Esophagus (tissue), 2 donors: ENCODE data around the gene ACBD6. TPM values are rescaled to one million over a fixed set of nuclear protein-coding genes. Genes with fewer than 3 reads are reported as not detected.

ENCODE experiments used
- H3K27ac ChIP-seq, 2 donors: one replicate each; pipeline ENCODE4 v1.5.1; 2013; ENCODE audit warnings: low read depth in 2 of 2, mild to moderate bottlenecking in 2 of 2, inconsistent platforms in 1 of 2, low read length in 1 of 2, moderate library complexity in 1 of 2
- H3K27me3 ChIP-seq, 2 donors: one replicate each; pipeline ENCODE4 v1.6.1; 2013; ENCODE audit warnings: low read length in 2 of 2, control low read depth in 1 of 2, mild to moderate bottlenecking in 1 of 2; ENCODE audit not compliant: insufficient read depth in 2 of 2, control insufficient read depth in 1 of 2
- H3K36me3 ChIP-seq, 2 donors: one replicate each; pipeline ENCODE4 v1.6.1; 2013; ENCODE audit warnings: low read length in 1 of 2; ENCODE audit not compliant: control insufficient read depth in 2 of 2, insufficient read depth in 2 of 2
- H3K4me1 ChIP-seq, 2 donors: one replicate each; pipeline ENCODE4 v1.6.1; 2013; ENCODE audit warnings: low read length in 1 of 2; ENCODE audit not compliant: control insufficient read depth in 2 of 2, insufficient read depth in 2 of 2
- H3K4me3 ChIP-seq, 2 donors: one replicate each; pipeline ENCODE4 v1.5.1; 2013; ENCODE audit warnings: low read length in 2 of 2, mild to moderate bottlenecking in 2 of 2, low read depth in 1 of 2, moderate library complexity in 1 of 2
- H3K9me3 ChIP-seq, 2 donors: one replicate each; pipeline ENCODE4 v1.6.1; 2013; ENCODE audit warnings: mild to moderate bottlenecking in 2 of 2, low read depth in 1 of 2, low read length in 1 of 2, moderate library complexity in 1 of 2; ENCODE audit not compliant: control insufficient read depth in 2 of 2, insufficient read depth in 1 of 2
- WGBS, 2 donors: extraction: QIAGEN DNeasy Blood & Tissue Kit; methylation state at CpG; one replicate each; pipeline ENCODE4 v1.1.7; 2013; 5-methylcytosine and 5-hydroxymethylcytosine counted together
- polyA plus RNA-seq, 2 donors: library from polyadenylated mRNA; stranded (reverse); fragments of 200-250 nt; gene quantifications; one replicate each; pipeline ENCODE4 v1.2.3, GENCODE V29; 2013
- donor health status: healthy with polysubstance abuse.
- donor health status: Bipolar disorder and iron deficiency.

Gene ACBD6
- polyA plus RNA-seq, 2 donors = 20.4 to 23.0 TPM

DNA sequence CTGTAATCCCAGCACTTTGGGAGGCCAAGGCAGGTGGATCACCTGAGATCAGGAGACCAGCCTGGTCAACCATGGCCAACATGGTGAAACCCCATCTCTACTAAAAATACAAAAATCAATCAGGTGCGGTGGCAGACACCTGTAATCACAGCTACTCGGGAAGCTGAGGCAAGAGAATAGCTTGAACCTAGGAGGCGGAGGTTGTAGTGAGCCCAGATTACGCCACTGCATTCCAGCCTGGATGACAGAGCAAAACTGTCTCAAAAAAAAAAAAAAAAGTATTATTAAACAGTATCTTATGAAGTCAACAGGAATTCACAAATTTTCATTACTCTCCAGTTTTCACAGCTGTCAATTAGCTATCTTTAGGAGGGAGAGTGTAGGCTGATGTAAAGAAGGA is 3.8 kb downstream of the ACBD6 start:
- no peaks in the 10 kb centered on the region for H3K27me3 ChIP-seq
- H3K4me3 ChIP-seq = no peak overlapping the region
- no peak overlapping the region for H3K27ac ChIP-seq
- no peaks in the 10 kb centered on the region for H3K4me1 ChIP-seq
- no peaks in the 10 kb centered on the region for H3K9me3 ChIP-seq
- 92 to 97% methylated on average over 4 of the region's 4 CpGs for WGBS, 2 donors
- no peaks in the 10 kb centered on the region for H3K36me3 ChIP-seq

DNA sequence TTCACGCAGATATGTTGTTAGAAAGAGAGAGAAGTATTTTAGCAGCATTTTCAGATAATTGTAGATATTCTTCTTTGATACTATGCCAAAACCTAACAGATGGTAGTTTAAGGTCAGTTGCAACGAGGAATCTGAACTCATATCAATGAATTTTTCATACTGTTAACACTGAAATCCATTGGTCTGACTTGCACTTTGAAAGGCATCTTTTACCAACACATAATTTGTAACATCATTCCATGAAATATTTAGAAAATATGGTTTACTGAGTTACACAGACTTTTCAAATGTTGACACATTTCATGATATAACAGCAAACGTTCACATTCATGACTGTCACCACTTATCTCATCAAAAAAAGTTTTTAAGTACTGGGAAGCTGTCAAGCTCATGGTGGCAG is 4.6 kb downstream of the ACBD6 start:
- no peaks in the 10 kb centered on the region for H3K27me3 ChIP-seq
- no peaks in the 10 kb centered on the region for H3K4me1 ChIP-seq
- no peaks in the 10 kb centered on the region for H3K36me3 ChIP-seq
- no peak overlapping the region for H3K4me3 ChIP-seq
- no peak overlapping the region for H3K27ac ChIP-seq
- H3K9me3 ChIP-seq = no peaks in the 10 kb centered on the region
- 76 to 84% methylated on average over 3 of the region's 3 CpGs for WGBS, 2 donors

DNA sequence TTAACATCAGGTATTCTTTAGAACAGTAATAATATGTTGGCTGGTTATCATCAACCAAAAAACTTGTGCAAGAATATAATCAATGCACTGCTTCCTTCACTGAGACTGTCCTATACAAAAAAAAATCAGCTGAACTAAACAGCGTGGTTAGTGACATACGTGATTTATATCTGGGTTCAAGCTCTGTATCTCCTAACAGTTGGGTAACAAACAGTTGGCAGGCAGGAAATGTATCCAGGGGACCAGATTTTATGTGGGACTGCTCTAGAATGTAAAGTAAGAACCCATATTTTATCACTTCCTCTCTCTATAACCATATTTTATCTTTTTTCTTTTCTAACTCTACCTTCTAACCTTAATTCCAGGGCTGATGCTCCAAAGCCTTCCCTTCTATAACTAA is 8.0 kb downstream of the ACBD6 start:
- Histone ChIP-seq H3K27me3 (no peaks in the 10 kb centered on the region), H3K36me3 (no peaks in the 10 kb centered on the region), H3K27ac (no peak overlapping the region), H3K4me1 (no peaks in the 10 kb centered on the region), H3K9me3 (no peaks in the 10 kb centered on the region), H3K4me3 (no peak overlapping the region)
- WGBS, 2 donors = 84 to 85% methylated on average over 2 of the region's 2 CpGs

DNA sequence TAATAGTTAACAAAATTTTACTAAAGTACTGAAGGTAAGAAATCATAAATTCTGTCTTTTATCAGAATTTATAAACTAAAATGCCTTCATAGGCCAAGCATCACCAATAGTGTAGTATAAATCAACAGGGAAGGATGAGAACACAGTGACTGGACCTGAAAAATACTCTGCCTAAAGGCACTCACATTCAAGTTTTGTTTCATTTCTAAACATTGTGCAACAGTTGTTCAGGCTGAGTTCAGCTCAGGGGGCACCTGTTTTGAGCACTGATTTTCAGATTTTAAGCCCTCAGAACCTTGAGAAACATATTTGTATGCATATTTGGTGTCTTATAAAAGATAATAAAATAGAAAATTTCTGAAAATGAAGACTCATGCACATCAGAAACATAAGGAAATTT is 12.4 kb downstream of the ACBD6 start:
- H3K9me3 ChIP-seq = no peaks in the 10 kb centered on the region
- no peaks in the 10 kb centered on the region for H3K4me1 ChIP-seq
- no peaks in the 10 kb centered on the region for H3K27me3 ChIP-seq
- no peaks in the 10 kb centered on the region for H3K36me3 ChIP-seq
- no peak overlapping the region for H3K27ac ChIP-seq
- H3K4me3 ChIP-seq = no peak overlapping the region

DNA sequence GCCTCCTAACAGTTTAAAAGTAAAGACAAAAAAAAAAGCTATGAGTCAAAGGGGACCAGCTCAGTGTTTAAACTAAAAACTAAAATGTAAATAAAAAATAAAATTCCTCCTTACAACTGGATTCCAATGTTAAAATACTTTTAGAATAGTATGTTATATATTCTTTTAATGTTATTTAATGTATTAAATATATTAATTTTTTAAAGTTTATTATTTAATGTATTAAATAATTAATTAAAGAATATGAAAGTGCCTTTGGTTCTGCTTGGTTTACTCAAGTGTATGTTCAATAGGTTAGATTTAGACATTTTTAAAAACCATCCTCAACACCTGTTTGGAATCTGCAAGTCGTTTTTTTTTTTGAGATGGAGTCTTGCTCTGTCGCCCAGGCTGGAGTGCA is 13.1 kb downstream of the ACBD6 start:
- H3K36me3 ChIP-seq = peaks cover 0 to 3% of the 10 kb centered on the region in 2 donors
- 88 to 91% methylated on average over 2 of the region's 2 CpGs for WGBS, 2 donors
- H3K27me3 ChIP-seq = no peaks in the 10 kb centered on the region
- H3K27ac ChIP-seq = no peak overlapping the region
- no peaks in the 10 kb centered on the region for H3K9me3 ChIP-seq
- no peak overlapping the region for H3K4me3 ChIP-seq
- H3K4me1 ChIP-seq = no peaks in the 10 kb centered on the region

DNA sequence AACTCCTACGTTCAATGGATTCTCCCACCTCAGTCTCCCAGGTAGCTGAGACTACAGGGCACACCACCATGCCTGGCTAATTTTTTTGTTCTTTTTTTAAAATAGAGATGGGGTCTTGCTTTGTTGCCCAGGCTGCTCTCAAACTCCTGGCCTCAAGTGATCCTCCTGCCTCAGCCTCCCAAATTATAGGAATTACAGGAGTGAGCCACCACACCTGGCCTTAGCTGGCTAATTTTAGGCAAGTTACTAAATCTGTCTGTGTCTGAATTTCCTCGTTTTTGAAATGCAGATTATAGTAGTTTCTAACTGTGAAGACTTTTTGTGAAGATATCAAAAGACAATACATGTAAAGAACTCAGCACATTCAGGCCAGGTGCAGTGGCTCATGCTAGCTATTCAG is 13.7 kb downstream of the ACBD6 start:
- H3K36me3 ChIP-seq = peaks cover 0 to 3% of the 10 kb centered on the region in 2 donors
- no peaks in the 10 kb centered on the region for H3K4me1 ChIP-seq
- no peak overlapping the region for H3K27ac ChIP-seq
- H3K27me3 ChIP-seq = no peaks in the 10 kb centered on the region
- no peaks in the 10 kb centered on the region for H3K9me3 ChIP-seq
- WGBS, 2 donors = 85 to 93% methylated on average over 2 of the region's 2 CpGs
- H3K4me3 ChIP-seq = no peak overlapping the region

DNA sequence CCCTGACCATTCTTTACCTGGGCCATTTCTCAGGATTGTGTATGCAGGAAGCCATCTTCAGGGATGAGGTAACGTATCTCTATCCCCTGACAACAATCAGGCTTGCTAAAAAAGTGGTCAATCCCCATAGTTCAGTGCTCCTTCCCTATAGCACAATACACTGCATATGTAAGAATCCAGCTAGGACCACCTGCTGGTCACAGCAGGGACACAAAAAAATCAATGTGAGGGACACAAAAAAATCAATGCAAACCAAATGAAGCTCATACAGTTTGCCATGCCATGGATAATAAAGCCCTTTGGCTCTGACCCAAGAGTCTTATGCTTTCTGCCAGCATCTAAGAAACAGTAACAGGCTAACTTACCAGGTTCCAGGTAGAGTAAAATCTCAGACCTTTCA is 16.3 kb downstream of the ACBD6 start:
- H3K27me3 ChIP-seq = no peaks in the 10 kb centered on the region
- 83 to 95% methylated on average over 1 of the region's 1 CpG for WGBS, 2 donors
- no peaks in the 10 kb centered on the region for H3K9me3 ChIP-seq
- no peak overlapping the region for H3K4me3 ChIP-seq
- no peaks in the 10 kb centered on the region for H3K4me1 ChIP-seq
- no peak overlapping the region for H3K27ac ChIP-seq
- peaks cover 0 to 3% of the 10 kb centered on the region in 2 donors for H3K36me3 ChIP-seq

DNA sequence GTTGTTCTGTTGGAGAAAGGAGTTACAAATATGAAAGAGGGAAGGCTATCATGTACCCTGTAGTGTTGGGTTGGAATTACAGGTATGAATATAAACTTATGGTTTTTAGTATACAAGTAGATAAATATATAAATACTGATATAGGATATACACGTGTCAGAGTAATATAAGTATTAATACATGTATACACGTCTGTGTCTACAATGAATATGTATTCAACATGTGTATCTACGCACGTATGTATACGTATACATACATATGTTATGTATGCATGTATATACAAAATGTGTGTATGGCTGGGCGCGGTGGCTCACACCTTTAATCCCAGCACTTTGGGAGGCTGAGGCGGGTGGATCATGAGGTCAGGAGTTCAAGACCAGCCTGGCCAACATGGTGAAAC is 17.9 kb downstream of the ACBD6 start:
- Histone ChIP-seq H3K27ac (no peak overlapping the region), H3K36me3 (peaks cover 0 to 3% of the 10 kb centered on the region in 2 donors), H3K4me3 (no peak overlapping the region), H3K9me3 (no peaks in the 10 kb centered on the region), H3K4me1 (no peaks in the 10 kb centered on the region), H3K27me3 (no peaks in the 10 kb centered on the region)
- 93 to 95% methylated on average over 8 of the region's 8 CpGs for WGBS, 2 donors

DNA sequence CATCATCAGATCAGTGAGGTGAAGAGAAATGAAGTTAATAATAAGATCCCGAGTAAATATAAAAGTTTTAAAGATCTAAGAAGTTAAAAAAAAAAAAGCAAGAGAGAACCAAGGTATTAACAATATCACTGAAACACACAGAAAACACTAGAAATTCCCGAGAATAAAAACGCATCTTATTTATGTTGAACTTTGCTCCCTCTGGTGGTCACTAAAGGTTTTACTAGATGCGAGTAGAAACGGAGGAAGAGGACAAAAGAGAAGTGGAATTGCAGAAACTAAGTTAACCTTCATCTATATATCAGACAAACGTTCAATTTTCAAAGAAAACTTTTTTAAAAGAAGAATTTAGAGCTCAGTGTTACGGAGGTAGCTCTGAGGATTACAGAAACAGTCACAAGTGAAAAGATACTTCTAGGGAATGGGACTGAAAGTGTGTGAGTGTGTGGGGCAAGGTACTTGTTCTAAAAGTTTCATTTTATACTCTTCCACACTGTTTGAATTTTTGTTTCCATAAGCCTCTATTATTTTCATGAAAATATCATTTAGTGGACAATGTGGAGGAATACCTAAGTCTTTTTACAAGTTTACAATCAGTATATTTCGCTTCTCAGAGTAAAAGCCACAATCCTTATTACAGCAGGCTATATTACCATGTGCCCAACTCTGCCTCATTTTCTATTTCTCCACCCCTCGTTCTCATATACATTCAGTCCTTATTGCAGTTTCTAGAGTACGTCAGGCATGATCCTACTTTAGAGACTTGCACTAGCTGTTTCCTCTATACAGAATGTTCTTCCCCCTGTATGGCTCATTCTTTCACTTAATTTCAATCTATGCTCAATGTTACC is 19.7 kb downstream of the ACBD6 start:
- 25 to 28% methylated on average over 10 of the region's 10 CpGs for WGBS, 2 donors
- H3K4me1 ChIP-seq = no peaks in the 10 kb centered on the region
- H3K9me3 ChIP-seq = no peaks in the 10 kb centered on the region
- no peak overlapping the region for H3K27ac ChIP-seq
- H3K27me3 ChIP-seq = no peaks in the 10 kb centered on the region
- peaks cover 0 to 3% of the 10 kb centered on the region in 2 donors for H3K36me3 ChIP-seq
- no peak overlapping the region for H3K4me3 ChIP-seq

DNA sequence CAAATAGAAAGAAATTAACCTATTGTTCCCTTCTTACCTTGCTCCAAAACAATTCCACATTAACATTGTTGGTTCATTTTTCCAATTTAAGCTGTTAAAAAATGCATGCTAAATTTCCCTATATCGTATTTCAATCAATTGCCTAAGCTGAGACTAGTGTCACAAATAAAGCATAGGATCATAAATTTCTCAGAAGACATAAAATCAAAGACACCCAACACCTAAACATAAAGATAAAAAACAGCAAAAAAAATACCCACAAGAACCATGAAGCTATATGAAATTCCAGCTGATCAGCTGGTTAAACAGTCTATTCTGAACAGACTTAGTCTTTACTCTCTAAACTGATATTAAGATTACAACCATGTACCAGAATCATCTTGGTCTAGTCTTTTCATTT is 32.3 kb downstream of the ACBD6 start:
- Histone ChIP-seq H3K27me3 (no peaks in the 10 kb centered on the region), H3K9me3 (no peaks in the 10 kb centered on the region), H3K4me1 (no peaks in the 10 kb centered on the region), H3K36me3 (no peaks in the 10 kb centered on the region), H3K27ac (no peak overlapping the region), H3K4me3 (no peak overlapping the region)
- WGBS, 2 donors = 98 to 100% methylated on average over 1 of the region's 1 CpG
